Stimulated activated CD8-positive, alpha-beta memory T cell treated with anti-CD3 and anti-CD28 coated beads, Interleukin-12 subunit alpha, Interleukin-12 subunit beta, amount 100 ng/mL, for 24 hours (primary cell): ENCODE results near the gene SIN3A.
"Not testable (repeated sequence)": the region's sequence is repeated elsewhere in the genome, so short reads cannot be mapped to it uniquely, and the experiment has no call there.

ENCODE experiments used
- DNase-seq: peaks from one replicate; pipeline ENCODE4 v3.0.0-alpha.2; 2020; ENCODE audit errors: extremely low read depth

The SIN3A gene

GRCh38 chr15:75333654-75334419 lies 117.7 kb downstream of the SIN3A start:
- DNase-seq: not testable (repeated sequence)

- not testable (repeated sequence) for DNase-seq
Observed at GRCh38 chr15:75332093-75332492, 119.4 kb downstream of the SIN3A start.

- no peak for DNase-seq
Observed at GRCh38 chr15:75329571-75329970, 121.9 kb downstream of the SIN3A start.

GRCh38 chr15:75328493-75329314 lies 122.8 kb downstream of the SIN3A start:
- DNase-seq: no peak

GRCh38 chr15:75327491-75327890 lies 124.0 kb downstream of the SIN3A start:
- DNase-seq: no peak

GRCh38 chr15:75327005-75327404 lies 124.5 kb downstream of the SIN3A start:
- no peak for DNase-seq

GRCh38 chr15:75325922-75326321 lies 125.6 kb downstream of the SIN3A start:
- no peak for DNase-seq

GRCh38 chr15:75321711-75322110 lies 129.8 kb downstream of the SIN3A start:
- no peak for DNase-seq
